Lung (tissue), 12 donors: ENCODE results near the gene SIN3B. TPM values are rescaled to one million over a fixed set of nuclear protein-coding genes. Genes with fewer than 3 reads are reported as not detected.

Experiments used
- ATAC-seq: fragments of 200-7000 bp; cut with Tn5 transposase; one replicate; pipeline ENCODE4 v1.9.1; 2020; ENCODE audit warnings: moderate number of reproducible peaks; ENCODE audit not compliant: insufficient read depth, low FRiP score
- DNase-seq, 3 donors: peaks; one replicate each; pipeline ENCODE4 v3.0.0-alpha.2; 2013 to 2017
- H3K27ac ChIP-seq, 2 donors: one replicate each; pipeline ENCODE4 v1.5.1; 2013; ENCODE audit warnings: mild to moderate bottlenecking in 2 of 2, moderate library complexity in 2 of 2, control low read depth in 1 of 2, inconsistent platforms in 1 of 2, low read depth in 1 of 2, low read length in 1 of 2
- H3K27me3 ChIP-seq, 3 donors: one replicate each; pipeline ENCODE4 v1.5.1; 2013; ENCODE audit warnings: low read length in 2 of 3; ENCODE audit not compliant: control insufficient read depth in 3 of 3, insufficient read depth in 3 of 3
- H3K36me3 ChIP-seq, 4 donors: one replicate each; pipeline ENCODE4 v1.5.1; 2013; ENCODE audit warnings: low read length in 4 of 4, mild to moderate bottlenecking in 1 of 4, moderate library complexity in 1 of 4; ENCODE audit not compliant: control insufficient read depth in 4 of 4, insufficient read depth in 4 of 4
- H3K4me1 ChIP-seq, 5 donors: one replicate each; pipeline ENCODE4 v1.5.1; 2013; ENCODE audit warnings: low read length in 5 of 5, mild to moderate bottlenecking in 2 of 5, moderate library complexity in 1 of 5; ENCODE audit not compliant: control insufficient read depth in 5 of 5, insufficient read depth in 5 of 5
- H3K4me3 ChIP-seq: one replicate; pipeline ENCODE4 v1.5.1; 2013; ENCODE audit warnings: mild to moderate bottlenecking, control low read depth, moderate library complexity
- H3K9ac ChIP-seq, 2 donors: one replicate each; pipeline ENCODE4 v1.5.1; 2013; ENCODE audit warnings: low read length in 2 of 2, control low read depth in 1 of 2; ENCODE audit not compliant: insufficient read depth in 1 of 2
- H3K9me3 ChIP-seq, 4 donors: one replicate each; pipeline ENCODE4 v1.5.1; 2013; ENCODE audit warnings: low read length in 3 of 4, mild to moderate bottlenecking in 1 of 4, moderate library complexity in 1 of 4; ENCODE audit not compliant: control insufficient read depth in 4 of 4, insufficient read depth in 3 of 4
- WGBS, 2 donors: extraction: QIAGEN DNeasy Blood & Tissue Kit; methylation state at CpG; one replicate each; pipeline ENCODE4 v1.1.7; 2013; 5-methylcytosine and 5-hydroxymethylcytosine counted together
- polyA plus RNA-seq, 2 donors: library from polyadenylated mRNA; stranded (reverse); fragments of 200-250 nt; gene quantifications; one replicate each; pipeline ENCODE4 v1.2.1, GENCODE V29; 2013
- total RNA-seq, 2 donors: library from RNA; depleted of rRNA in 1 of 2; stranded (reverse); fragments of >200 nt in 1 of 2; gene quantifications; one replicate each; pipeline ENCODE4 v1.2.1, GENCODE V29; 2014 to 2021
- TF ChIP-seq, protein P1 (sequence below): IDR thresholded peaks from 2 replicates; pipeline ENCODE4 v1.5.1; 2012; ENCODE audit warnings: mild to moderate bottlenecking; ENCODE audit errors: control extremely low read depth, extremely low read depth
- donor health status: control.
- donor health status: control.
- donor health status: Bipolar disorder and iron deficiency.
- donor health status: healthy.
- donor health status: DM: yes; HTN: yes; CAD: no.

Gene SIN3B
- total and polyA plus RNA-seq, 4 donors: 29.5 to 63.9 (median 54.5) TPM

DNA sequence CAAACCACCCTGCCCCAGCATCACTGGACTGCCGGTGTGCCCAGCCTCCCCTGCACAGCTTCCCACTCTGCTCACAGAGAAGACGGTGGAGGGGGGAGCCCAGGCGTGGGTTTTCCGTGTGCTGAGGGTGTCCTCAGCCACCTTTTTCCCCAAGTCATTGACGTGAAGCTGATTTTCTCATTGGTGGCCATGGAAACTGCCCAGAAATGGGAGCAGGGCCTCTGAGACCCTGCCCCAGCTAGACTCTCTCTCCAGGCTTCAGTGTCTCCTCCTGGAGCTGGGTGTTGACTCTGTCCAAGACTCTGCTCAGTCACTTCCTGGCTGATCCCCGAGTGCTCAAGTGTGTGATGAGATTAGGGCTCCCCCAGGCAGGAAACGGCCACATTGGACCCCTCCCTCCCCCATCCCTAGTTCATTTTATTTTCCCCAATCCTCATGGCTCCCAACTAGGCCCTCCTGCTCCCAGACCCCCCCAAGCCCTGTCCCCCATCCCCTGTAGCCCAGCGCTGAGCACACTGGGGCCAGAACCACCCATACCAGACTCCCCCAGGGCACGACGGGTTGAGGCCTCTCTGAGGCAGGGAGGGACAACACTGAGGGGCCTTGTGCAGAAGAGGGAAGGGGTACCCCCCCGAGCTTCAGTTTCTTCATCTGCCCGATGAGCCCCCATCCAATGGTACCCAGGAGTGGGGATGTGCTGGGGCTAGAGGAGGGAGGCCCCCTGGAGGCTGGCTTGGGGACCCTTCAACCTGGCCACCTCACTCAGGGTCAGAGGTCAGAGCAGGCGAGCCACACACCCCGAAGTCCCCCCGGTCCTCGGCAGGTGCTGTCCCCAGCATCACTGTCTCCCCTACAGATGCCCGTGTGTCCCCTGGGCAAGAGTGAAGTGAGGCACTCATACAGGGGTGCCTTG is 58.4 kb downstream of the SIN3B start:
- Histone ChIP-seq H3K9ac (no peak overlapping the region), H3K36me3 (peaks cover 0 to 3% (median 0%) of the 10 kb centered on the region in 4 donors), H3K27ac (peak overlapping the region; percentile 24 to 83), H3K4me3 (no peak overlapping the region), H3K4me1 (peaks cover 0 to 20% (median 0%) of the 10 kb centered on the region in 5 donors), H3K9me3 (peaks cover 0 to 9% (median 0%) of the 10 kb centered on the region in 4 donors), H3K27me3 (no peaks in the 10 kb centered on the region)
- 47 to 61% methylated on average over 16 to 17 of the region's 17 CpGs for WGBS, 2 donors
- DNase-seq (no peak), ATAC-seq (no peak)
- TF ChIP-seq, protein P1, sequence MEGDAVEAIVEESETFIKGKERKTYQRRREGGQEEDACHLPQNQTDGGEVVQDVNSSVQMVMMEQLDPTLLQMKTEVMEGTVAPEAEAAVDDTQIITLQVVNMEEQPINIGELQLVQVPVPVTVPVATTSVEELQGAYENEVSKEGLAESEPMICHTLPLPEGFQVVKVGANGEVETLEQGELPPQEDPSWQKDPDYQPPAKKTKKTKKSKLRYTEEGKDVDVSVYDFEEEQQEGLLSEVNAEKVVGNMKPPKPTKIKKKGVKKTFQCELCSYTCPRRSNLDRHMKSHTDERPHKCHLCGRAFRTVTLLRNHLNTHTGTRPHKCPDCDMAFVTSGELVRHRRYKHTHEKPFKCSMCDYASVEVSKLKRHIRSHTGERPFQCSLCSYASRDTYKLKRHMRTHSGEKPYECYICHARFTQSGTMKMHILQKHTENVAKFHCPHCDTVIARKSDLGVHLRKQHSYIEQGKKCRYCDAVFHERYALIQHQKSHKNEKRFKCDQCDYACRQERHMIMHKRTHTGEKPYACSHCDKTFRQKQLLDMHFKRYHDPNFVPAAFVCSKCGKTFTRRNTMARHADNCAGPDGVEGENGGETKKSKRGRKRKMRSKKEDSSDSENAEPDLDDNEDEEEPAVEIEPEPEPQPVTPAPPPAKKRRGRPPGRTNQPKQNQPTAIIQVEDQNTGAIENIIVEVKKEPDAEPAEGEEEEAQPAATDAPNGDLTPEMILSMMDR: no peak

DNA sequence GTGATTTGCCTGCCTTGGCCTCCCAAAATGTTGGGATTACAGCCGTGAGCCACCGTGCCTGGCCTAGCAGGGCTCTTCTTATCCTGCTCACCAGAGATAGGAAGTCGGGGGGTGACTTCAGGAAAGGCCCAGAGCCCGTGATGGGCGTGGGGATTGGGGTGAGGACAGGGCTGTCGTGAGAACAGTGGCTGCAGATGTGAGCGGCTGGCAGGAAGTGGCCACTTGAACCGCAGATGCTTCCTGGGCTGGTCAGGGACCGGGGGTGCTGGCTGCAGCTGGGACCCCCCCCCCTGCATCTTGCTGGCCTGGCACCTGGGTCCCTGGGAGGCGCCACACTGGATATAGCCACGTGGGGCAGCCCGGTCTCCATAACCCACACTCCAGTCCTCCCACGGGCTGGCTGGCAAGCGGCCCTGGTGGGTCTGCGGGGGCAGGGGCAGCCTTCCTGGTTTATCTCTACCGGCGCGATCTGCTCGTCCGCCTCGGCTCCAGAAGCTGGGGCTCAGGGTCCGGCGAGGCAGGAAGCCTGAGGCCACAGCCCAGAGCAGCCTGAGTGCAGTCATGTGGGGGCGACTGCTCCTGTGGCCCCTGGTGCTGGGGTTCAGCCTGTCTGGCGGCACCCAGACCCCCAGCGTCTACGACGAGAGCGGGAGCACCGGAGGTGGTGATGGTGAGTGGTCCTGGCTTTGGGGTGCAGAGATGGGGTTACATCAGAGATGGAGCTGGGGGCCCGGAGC is 59.6 kb downstream of the SIN3B start, which contains the start of gene F2RL3:
F2RL3 (plus strand) TSS at position 371 of the 737 bp plus-strand sequence; CDS start at position 562, 191 bp downstream.
- WGBS, 2 donors: 5 to 11% methylated on average over 28 to 31 of the region's 31 CpGs
- H3K27ac ChIP-seq: peak within 1 kb of the TSS; percentile 46 to 92
- H3K36me3 ChIP-seq: peaks cover 0 to 3% (median 0%) of the 10 kb centered on the region in 4 donors
- H3K27me3 ChIP-seq: no peaks in the 10 kb centered on the region
- TF ChIP-seq, protein P1: no peak
- ATAC-seq (peak; percentile 38), DNase-seq (peak; percentile 58 to 81 (median 65))
- peaks cover 0 to 23% (median 0%) of the 10 kb centered on the region in 5 donors for H3K4me1 ChIP-seq
- H3K9me3 ChIP-seq: peaks cover 0 to 4% (median 0%) of the 10 kb centered on the region in 4 donors
- H3K9ac ChIP-seq: no peak within 1 kb of the TSS
- peak within 1 kb of the TSS; percentile 49 for H3K4me3 ChIP-seq

DNA sequence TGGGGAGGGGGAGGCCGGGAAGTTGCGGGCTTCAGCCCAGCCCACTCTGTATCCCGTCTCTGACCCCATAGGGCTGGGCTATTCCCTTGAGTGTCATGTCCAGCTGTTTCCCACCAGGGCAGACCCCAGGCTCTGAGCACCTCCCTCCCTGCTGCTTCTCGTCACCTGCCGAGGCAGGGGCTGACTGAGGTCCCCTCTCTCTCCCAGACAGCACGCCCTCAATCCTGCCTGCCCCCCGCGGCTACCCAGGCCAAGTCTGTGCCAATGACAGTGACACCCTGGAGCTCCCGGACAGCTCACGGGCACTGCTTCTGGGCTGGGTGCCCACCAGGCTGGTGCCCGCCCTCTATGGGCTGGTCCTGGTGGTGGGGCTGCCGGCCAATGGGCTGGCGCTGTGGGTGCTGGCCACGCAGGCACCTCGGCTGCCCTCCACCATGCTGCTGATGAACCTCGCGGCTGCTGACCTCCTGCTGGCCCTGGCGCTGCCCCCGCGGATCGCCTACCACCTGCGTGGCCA is 60.2 kb downstream of the SIN3B start:
- Histone ChIP-seq H3K9ac (no peak overlapping the region), H3K4me1 (peaks cover 0 to 23% (median 0%) of the 10 kb centered on the region in 5 donors), H3K27me3 (no peaks in the 10 kb centered on the region), H3K9me3 (peaks cover 0 to 4% (median 0%) of the 10 kb centered on the region in 4 donors), H3K36me3 (peaks cover 0 to 3% (median 0%) of the 10 kb centered on the region in 4 donors), H3K27ac (peak overlapping the region; percentile 46 to 92), H3K4me3 (peak overlapping the region; percentile 49)
- ATAC-seq: no peak
- DNase-seq: peak in 1 of 3 donors; percentile 30
- 49 to 56% methylated on average over 21 to 22 of the region's 22 CpGs for WGBS, 2 donors
- TF ChIP-seq, protein P1: no peak
